ENCODE data around the gene RBM19. TPM values are rescaled to one million over a fixed set of nuclear protein-coding genes. Genes with fewer than 3 reads are reported as not detected.

RBM19 gene
- total and polyA plus RNA-seq, 9 donors, result 11.6 to 44.0 (median 33.9) TPM

DNA sequence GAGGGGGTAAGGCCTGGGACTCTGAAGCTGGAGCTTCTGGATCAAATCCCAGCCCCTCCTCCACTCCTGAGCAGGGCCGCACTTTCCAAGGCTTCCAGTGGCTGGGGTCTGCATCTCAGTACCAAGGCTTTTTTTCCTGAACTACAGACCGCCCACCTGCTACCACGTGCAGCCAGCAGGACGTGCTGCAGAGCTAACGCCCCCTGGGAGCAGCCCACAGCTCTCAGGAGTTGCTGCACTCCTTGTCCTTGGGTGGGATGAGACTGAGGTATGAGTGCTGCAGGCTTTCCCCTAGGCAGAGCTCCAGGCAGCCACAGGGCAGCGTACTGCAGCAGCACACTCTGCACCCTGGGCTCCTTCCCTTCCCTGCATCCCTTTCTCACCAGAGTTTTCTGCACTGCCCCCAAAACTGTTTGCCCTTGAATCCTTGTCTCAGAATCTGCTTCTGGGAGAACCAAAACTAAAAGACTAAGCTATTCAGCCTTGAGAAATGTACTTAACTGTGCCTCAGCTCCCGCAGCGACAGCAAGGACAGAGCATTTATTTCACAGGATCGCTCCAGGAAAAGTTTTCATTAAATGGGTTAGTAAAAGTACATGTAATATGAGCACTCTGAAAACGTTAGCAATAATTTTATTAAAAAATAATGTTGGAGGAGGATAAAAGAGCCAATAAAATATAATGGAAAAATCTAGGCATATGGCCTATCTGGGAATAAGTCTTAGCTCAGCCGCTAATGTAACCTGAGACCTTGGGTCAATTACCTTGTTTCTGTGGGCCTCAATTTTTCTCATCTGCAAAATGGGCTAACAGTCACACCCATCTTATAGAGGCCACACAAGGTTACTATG is 25.5 kb downstream of the RBM19 start:
- TF ChIP-seq, protein P1, sequence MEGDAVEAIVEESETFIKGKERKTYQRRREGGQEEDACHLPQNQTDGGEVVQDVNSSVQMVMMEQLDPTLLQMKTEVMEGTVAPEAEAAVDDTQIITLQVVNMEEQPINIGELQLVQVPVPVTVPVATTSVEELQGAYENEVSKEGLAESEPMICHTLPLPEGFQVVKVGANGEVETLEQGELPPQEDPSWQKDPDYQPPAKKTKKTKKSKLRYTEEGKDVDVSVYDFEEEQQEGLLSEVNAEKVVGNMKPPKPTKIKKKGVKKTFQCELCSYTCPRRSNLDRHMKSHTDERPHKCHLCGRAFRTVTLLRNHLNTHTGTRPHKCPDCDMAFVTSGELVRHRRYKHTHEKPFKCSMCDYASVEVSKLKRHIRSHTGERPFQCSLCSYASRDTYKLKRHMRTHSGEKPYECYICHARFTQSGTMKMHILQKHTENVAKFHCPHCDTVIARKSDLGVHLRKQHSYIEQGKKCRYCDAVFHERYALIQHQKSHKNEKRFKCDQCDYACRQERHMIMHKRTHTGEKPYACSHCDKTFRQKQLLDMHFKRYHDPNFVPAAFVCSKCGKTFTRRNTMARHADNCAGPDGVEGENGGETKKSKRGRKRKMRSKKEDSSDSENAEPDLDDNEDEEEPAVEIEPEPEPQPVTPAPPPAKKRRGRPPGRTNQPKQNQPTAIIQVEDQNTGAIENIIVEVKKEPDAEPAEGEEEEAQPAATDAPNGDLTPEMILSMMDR (IDR thresholded peaks at IDR 0.05), result no peak
- TF ChIP-seq EP300 (IDR thresholded peaks at IDR 0.05) (no peak), POLR2A (IDR thresholded peaks at IDR 0.05) (no peak)
- Histone ChIP-seq H3K27ac (no peak overlapping the region), H3K4me3 (no peak overlapping the region), H3K36me3 (no peaks in the 10 kb centered on the region), H3K27me3 (no peaks in the 10 kb centered on the region), H3K9me3 (no peaks in the 10 kb centered on the region), H3K4me1 (ENCODE audit: insufficient read depth) (no peaks in the 10 kb centered on the region)
- DNase-seq, result no peak
- 61 to 68% (median 65%) methylated on average over 11 of the region's 11 CpGs for WGBS, 3 donors
- intact Hi-C loops (cut with DNase I), result no loop called here

DNA sequence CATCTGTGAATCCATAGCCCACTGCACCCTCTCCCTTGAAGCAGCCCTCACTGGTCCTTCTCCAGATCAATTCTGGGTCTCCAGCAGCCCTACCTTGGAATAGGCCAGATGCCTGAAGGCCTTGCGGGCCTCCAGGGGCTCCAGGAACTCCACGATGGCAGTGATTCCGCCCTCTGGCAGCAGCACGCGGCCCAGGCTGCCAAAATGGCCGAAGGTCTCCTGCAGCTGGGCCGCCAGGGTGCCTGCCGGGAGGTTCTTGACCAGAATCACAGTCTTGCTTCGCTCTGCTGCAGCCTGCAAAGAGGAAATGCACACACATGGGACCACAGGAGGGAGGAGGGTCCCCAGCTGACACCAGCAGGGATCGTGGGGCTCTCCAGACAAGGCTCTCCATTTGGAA is 26.3 kb downstream of the RBM19 start:
- TF ChIP-seq POLR2A (IDR thresholded peaks at IDR 0.05) (no peak), EP300 (IDR thresholded peaks at IDR 0.05) (no peak)
- TF ChIP-seq, protein P1 (IDR thresholded peaks at IDR 0.05), result no peak
- 91 to 95% (median 92%) methylated on average over 8 to 10 of the region's 10 CpGs for WGBS, 3 donors
- Histone ChIP-seq H3K27me3 (no peaks in the 10 kb centered on the region), H3K36me3 (no peaks in the 10 kb centered on the region), H3K4me1 (ENCODE audit: insufficient read depth) (no peaks in the 10 kb centered on the region), H3K27ac (no peak overlapping the region), H3K9me3 (no peaks in the 10 kb centered on the region), H3K4me3 (no peak overlapping the region)
- DNase-seq, result no peak
- intact Hi-C loops (cut with DNase I), result no loop called here

DNA sequence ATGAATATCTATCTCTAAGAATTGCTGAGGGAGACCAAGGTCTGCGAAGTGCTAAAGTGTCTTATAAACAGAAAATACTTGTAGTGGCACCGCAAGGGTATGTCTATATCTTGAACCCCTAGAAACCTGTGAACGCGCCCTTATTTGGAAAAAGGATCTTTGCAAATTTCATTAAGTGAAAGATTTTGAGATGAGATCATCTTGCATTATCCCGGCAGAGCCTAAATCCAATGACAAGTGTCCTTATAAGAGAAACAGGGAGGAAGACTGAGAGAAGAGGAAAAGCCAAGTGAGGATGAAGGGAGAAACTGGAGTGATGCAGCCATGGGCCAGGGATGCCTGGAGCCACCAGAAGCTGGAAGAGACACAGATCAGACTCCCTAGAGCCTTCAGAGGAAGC is 27.7 kb downstream of the RBM19 start:
- no peak for DNase-seq
- 93 to 97% (median 96%) methylated on average over 5 of the region's 5 CpGs for WGBS, 3 donors
- H3K4me1 ChIP-seq (ENCODE audit: insufficient read depth), result peaks cover 2% of the 10 kb centered on the region
- H3K36me3 ChIP-seq, result no peaks in the 10 kb centered on the region
- no peak for TF ChIP-seq POLR2A (IDR thresholded peaks at IDR 0.05)
- TF ChIP-seq, protein P1 (IDR thresholded peaks at IDR 0.05), result no peak
- TF ChIP-seq EP300 (IDR thresholded peaks at IDR 0.05), result no peak
- H3K27ac ChIP-seq, result no peak overlapping the region
- intact Hi-C loops (cut with DNase I), result no loop called here
- no peaks in the 10 kb centered on the region for H3K27me3 ChIP-seq
- H3K4me3 ChIP-seq, result no peak overlapping the region
- H3K9me3 ChIP-seq, result no peaks in the 10 kb centered on the region

DNA sequence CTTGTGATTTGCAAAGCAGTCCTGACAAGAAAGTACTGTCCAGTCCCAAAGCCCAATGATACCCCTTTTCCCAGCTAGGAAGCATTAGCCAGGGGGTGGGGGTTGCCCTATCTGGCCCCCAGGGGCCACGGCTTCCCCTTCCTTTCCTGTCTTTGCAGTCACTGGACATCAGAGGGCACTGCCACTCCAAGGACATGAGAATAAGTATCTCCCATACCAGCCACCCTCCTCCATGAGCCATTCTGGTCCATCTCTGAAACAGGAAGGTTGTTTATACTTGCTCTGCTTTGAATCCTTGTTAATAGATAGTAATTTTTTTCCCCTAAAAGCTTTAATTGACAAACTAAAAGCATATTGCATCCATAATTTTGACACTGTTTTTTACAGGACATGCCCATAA is 29.7 kb downstream of the RBM19 start:
- H3K36me3 ChIP-seq, result no peaks in the 10 kb centered on the region
- no peak for DNase-seq
- intact Hi-C loops (cut with DNase I), result no loop called here

More for the DNA sequence above, 29.7 kb downstream of the RBM19 start:
- H3K27ac ChIP-seq, result no peak overlapping the region
- H3K9me3 ChIP-seq, result no peaks in the 10 kb centered on the region
- TF ChIP-seq, protein P1 (IDR thresholded peaks at IDR 0.05), result no peak
- TF ChIP-seq POLR2A (IDR thresholded peaks at IDR 0.05) (no peak), EP300 (IDR thresholded peaks at IDR 0.05) (no peak)
- H3K4me3 ChIP-seq, result no peak overlapping the region
- H3K27me3 ChIP-seq, result no peaks in the 10 kb centered on the region
- 62 to 93% (median 84%) methylated on average over 1 of the region's 1 CpG for WGBS, 3 donors
- peaks cover 11% of the 10 kb centered on the region for H3K4me1 ChIP-seq (ENCODE audit: insufficient read depth)
